HG03095 (cell line): ENCODE results near the gene CEP72.
"Not testable (repeated sequence)": the region's sequence is repeated elsewhere in the genome, so short reads cannot be mapped to it uniquely, and the experiment has no call there.

Source experiments
- ATAC-seq: cut with Tn5 transposase; IDR thresholded peaks from one replicate; pipeline ENCODE4 v1.9.1; 2021; ENCODE audit warnings: moderate library complexity; ENCODE audit not compliant: unreplicated experiment

The CEP72 gene

GRCh38 chr5:580436-580835 is 31.7 kb upstream of the CEP72 start:
- no peak for ATAC-seq

GRCh38 chr5:581266-581665 is 30.9 kb upstream of the CEP72 start:
- no peak for ATAC-seq

- ATAC-seq, result no peak
These were observed 30.2 kb upstream of the CEP72 start for GRCh38 chr5:581941-582340.

GRCh38 chr5:582445-582844 is 29.7 kb upstream of the CEP72 start:
- ATAC-seq, result not testable (repeated sequence)

- ATAC-seq, result no peak
These were observed 29.1 kb upstream of the CEP72 start for GRCh38 chr5:582936-583635.

GRCh38 chr5:583645-584044 is 28.5 kb upstream of the CEP72 start:
- no peak for ATAC-seq

GRCh38 chr5:584216-584615 is 27.9 kb upstream of the CEP72 start:
- ATAC-seq, result no peak

GRCh38 chr5:584846-585245 is 27.3 kb upstream of the CEP72 start:
- no peak for ATAC-seq

GRCh38 chr5:585556-585955 is 26.6 kb upstream of the CEP72 start:
- ATAC-seq, result no peak

- ATAC-seq, result no peak
These were observed 26.0 kb upstream of the CEP72 start for GRCh38 chr5:585962-586628.

- ATAC-seq, result no peak
These were observed 25.3 kb upstream of the CEP72 start for GRCh38 chr5:586751-587285.

- no peak for ATAC-seq
These were observed 24.7 kb upstream of the CEP72 start for GRCh38 chr5:587403-587802.

- no peak for ATAC-seq
These were observed 23.6 kb upstream of the CEP72 start for GRCh38 chr5:588406-588995.

GRCh38 chr5:589173-589572 is 23.0 kb upstream of the CEP72 start:
- no peak for ATAC-seq

GRCh38 chr5:589588-589987 is 22.6 kb upstream of the CEP72 start:
- ATAC-seq, result no peak

GRCh38 chr5:590346-590745 is 21.8 kb upstream of the CEP72 start:
- ATAC-seq, result no peak

GRCh38 chr5:591746-592145 is 20.4 kb upstream of the CEP72 start:
- ATAC-seq, result no peak

- ATAC-seq, result no peak
These were observed 20.0 kb upstream of the CEP72 start for GRCh38 chr5:592158-592557.

- no peak for ATAC-seq
These were observed 18.6 kb upstream of the CEP72 start for GRCh38 chr5:593511-593910.

- ATAC-seq, result no peak
These were observed 17.8 kb upstream of the CEP72 start for GRCh38 chr5:594226-594860.

- ATAC-seq, result no peak
These were observed 16.8 kb upstream of the CEP72 start for GRCh38 chr5:595285-595875.
